Measurements from ENCODE around the gene TOPAZ1. TPM values are rescaled to one million over a fixed set of nuclear protein-coding genes. Genes with fewer than 3 reads are reported as not detected.

The TOPAZ1 gene
- total RNA-seq, 2 experiments from 2014 or later = not detected

- POLR2A ChIA-PET = no interaction called here
- CTCF ChIA-PET = no interaction called here
Observed at GRCh38 chr3:44359146-44359751, 117.6 kb downstream of the TOPAZ1 start.

GRCh38 chr3:44363591-44363990 is 121.9 kb downstream of the TOPAZ1 start:
- POLR2A ChIA-PET = interaction anchor here (0.6 to 0.7 kb wide), 2 partner anchors 52 to 152 kb away, joined by 3 to 7 read pairs; no protein-coding TSS in a partner anchor
- CTCF ChIA-PET = interaction anchor here (0.7 kb wide), 2 partner anchors 424 to 553 kb away, joined by 3 to 4 read pairs; no protein-coding TSS in a partner anchor

- ChIA-PET POLR2A (no interaction called here), CTCF (no interaction called here)
Observed at GRCh38 chr3:44365952-44366351, 124.3 kb downstream of the TOPAZ1 start.

GRCh38 chr3:44375450-44375849 is 133.8 kb downstream of the TOPAZ1 start:
- ChIA-PET POLR2A (no interaction called here), CTCF (no interaction called here)

Other genes starting within 250 kb of the TOPAZ1 start
- 10 to 100 TPM; 11.8 to 12.8 TPM for gene TCAIM, start 96.9 kb downstream of the TOPAZ1 start, total RNA-seq
- 10 to 100 TPM; 14.1 to 14.4 TPM for gene ZNF445, start 235.8 kb downstream of the TOPAZ1 start, total RNA-seq